ENCODE data around the gene LRMDA. TPM values are rescaled to one million over a fixed set of nuclear protein-coding genes. Genes with fewer than 3 reads are reported as not detected.

LRMDA gene
- total and polyA plus RNA-seq, 2 of the 4 experiments (the other 2 are of a cell fraction): 0.07 TPM; not detected in 1

GRCh38 chr10:76315240-76315639 is 883.8 kb downstream of the LRMDA start:
- ATAC-seq (ENCODE audit: low read depth) (no peak), DNase-seq (no peak)
- dilution Hi-C loops (cut with HindIII; ENCODE audit: low sequenced_read_pairs, unreplicated experiment) (no loop called here), intact Hi-C loops (cut with micrococcal nuclease) (no loop called here), in situ Hi-C loops (cut with MboI; ENCODE audit: low sequenced_read_pairs) (no loop called here)
- POLR2A ChIA-PET (ENCODE audit: unreplicated experiment): no interaction called here
- H2BK15ac ChIP-seq (ENCODE audit: low read depth, low read length): no peak overlapping the region
- H4K20me1 ChIP-seq (ENCODE audit: insufficient read depth, low read length): no peaks in the 10 kb centered on the region
- TF ChIP-seq POLR2A (IDR thresholded peaks at IDR 0.05; ENCODE audit: low read depth, low read length) (no peak), RAD21 (IDR thresholded peaks at IDR 0.05; ENCODE audit: low read length) (no peak), BHLHE40 (IDR thresholded peaks at IDR 0.05; ENCODE audit: low read depth, low read length) (no peak), FOS (IDR thresholded peaks at IDR 0.05; ENCODE audit: low read depth, low read length) (no peak), MXI1 (IDR thresholded peaks at IDR 0.05; ENCODE audit: borderline replicate concordance, low read depth, low read length) (no peak), RFX5 (IDR thresholded peaks at IDR 0.05; ENCODE audit: low read depth, low read length) (no peak), CHD1 (IDR thresholded peaks at IDR 0.05; ENCODE audit: low read depth, low read length) (no peak), MAZ (IDR thresholded peaks at IDR 0.05; ENCODE audit: borderline replicate concordance, low read depth, low read length) (no peak), CTCF (conservative IDR thresholded peaks at IDR 0.05; ENCODE audit: low read depth, low read length) (no peak), MAFK (IDR thresholded peaks at IDR 0.05; ENCODE audit: low read depth, low read length) (no peak), CEBPB (IDR thresholded peaks at IDR 0.05; ENCODE audit: low read depth, low read length) (no peak)
- TF ChIP-seq, protein P1, sequence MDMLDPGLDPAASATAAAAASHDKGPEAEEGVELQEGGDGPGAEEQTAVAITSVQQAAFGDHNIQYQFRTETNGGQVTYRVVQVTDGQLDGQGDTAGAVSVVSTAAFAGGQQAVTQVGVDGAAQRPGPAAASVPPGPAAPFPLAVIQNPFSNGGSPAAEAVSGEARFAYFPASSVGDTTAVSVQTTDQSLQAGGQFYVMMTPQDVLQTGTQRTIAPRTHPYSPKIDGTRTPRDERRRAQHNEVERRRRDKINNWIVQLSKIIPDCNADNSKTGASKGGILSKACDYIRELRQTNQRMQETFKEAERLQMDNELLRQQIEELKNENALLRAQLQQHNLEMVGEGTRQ (IDR thresholded peaks at IDR 0.05; ENCODE audit: low read depth, low read length): no peak
- H3K27ac ChIP-seq (ENCODE audit: insufficient read depth, low read length): no peak overlapping the region
- H2AFZ ChIP-seq (replicated peaks; ENCODE audit: low read length, poor library complexity): no peak overlapping the region
- H2AK5ac ChIP-seq (ENCODE audit: low read depth, low read length): no peak overlapping the region
- H2AK9ac ChIP-seq (replicated peaks; ENCODE audit: low read depth, low read length, poor library complexity): no peak overlapping the region
- H3K56ac ChIP-seq (ENCODE audit: extremely low read depth, insufficient read depth, low read length): no peak overlapping the region
- CTCF ChIA-PET: interaction anchor here (0.7 kb wide), 1 partner anchor 9 kb away, joined by 3 read pairs; no protein-coding TSS in a partner anchor
- no peak overlapping the region for H3K9ac ChIP-seq (ENCODE audit: low read depth, low read length)
- H2BK20ac ChIP-seq (ENCODE audit: low read depth, low read length): no peak overlapping the region
- no peaks in the 10 kb centered on the region for H3K9me1 ChIP-seq (ENCODE audit: insufficient read depth, low read length)
- H3K4me1 ChIP-seq (ENCODE audit: control insufficient read depth, insufficient read depth, low read length): no peaks in the 10 kb centered on the region
- no peak overlapping the region for H3K23ac ChIP-seq (ENCODE audit: low read depth, low read length)
- BruUV-seq (replicated peaks): no TSS peak
- H3K36me3 ChIP-seq (ENCODE audit: control insufficient read depth, insufficient read depth, low read length): no peaks in the 10 kb centered on the region
- no peak overlapping the region for H3K4ac ChIP-seq (ENCODE audit: low read depth, low read length)
- 89% methylated on average over 6 of the region's 14 CpGs; no CpG with 5 or more reads in 1 of the 2 experiments for WGBS, 2 experiments (ENCODE audit: extremely low coverage in 2 of 2, insufficient read length in 1 of 2)
- no peak overlapping the region for H2BK5ac ChIP-seq (ENCODE audit: low read depth, low read length, poor library complexity, severe bottlenecking)
- H3K79me1 ChIP-seq (ENCODE audit: low read depth in 1 of 2, low read length in 2 of 2): no peaks in the 10 kb centered on the region
- H2BK120ac ChIP-seq (ENCODE audit: low read depth, low read length): no peak overlapping the region
- H4K5ac ChIP-seq (ENCODE audit: low read depth, low read length): no peak overlapping the region
- no peak overlapping the region for H3K14ac ChIP-seq (replicated peaks; ENCODE audit: low read depth, low read length)
- no peak overlapping the region for H4K91ac ChIP-seq (ENCODE audit: insufficient read depth, low read depth, low read length)
- no peak overlapping the region for H3K4me2 ChIP-seq (ENCODE audit: low read depth, low read length)
- peaks cover 6% of the 10 kb centered on the region for H3K9me3 ChIP-seq (ENCODE audit: control insufficient read depth, insufficient read depth, low read length)
- no peak overlapping the region for H3K18ac ChIP-seq (ENCODE audit: low read depth, low read length)
- H4K8ac ChIP-seq (ENCODE audit: low read depth in 2 of 2, low read length in 2 of 2): no peak overlapping the region
- no peak overlapping the region for H3K4me3 ChIP-seq (ENCODE audit: insufficient read depth, low read depth, low read length)
- no peaks in the 10 kb centered on the region for H3K27me3 ChIP-seq (ENCODE audit: control insufficient read depth, insufficient read depth, low read length)

All from IMR-90 (cell line).